ENCODE data around the gene MLLT3.

GRCh38 chr9:20297646-20298084, 324.6 kb downstream of the MLLT3 start:
- TF ChIP-seq CTCF (IDR thresholded peaks at IDR 0.05), result no peak
- no peak for TF ChIP-seq POLR2A (IDR thresholded peaks at IDR 0.05)
- peak in 1 of 3 donors; percentile 54 for TF ChIP-seq POLR2AphosphoS5 (IDR thresholded peaks at IDR 0.05)
- TF ChIP-seq EP300 (IDR thresholded peaks at IDR 0.05), result no peak
